K562 (cell line): ENCODE data around the gene CYP4V2. TPM values are rescaled to one million over a fixed set of nuclear protein-coding genes. Genes with fewer than 3 reads are reported as not detected.
A peak's percentile ranks its signal among the peaks of the same experiment; 100 is the strongest.

Experiments used
- CCAR2 ChIP-seq: fragments of 200-400 bp; formaldehyde crosslinking; IDR thresholded peaks from 2 replicates; pipeline ENCODE4 v1.6.1; 2017; ENCODE audit warnings: mild to moderate bottlenecking, low read depth, low read length
- CSDE1 ChIP-seq, 2 experiments: fragments of 450-650 bp; IDR thresholded peaks; 2 replicates each; pipeline ENCODE4 v1.6.1; 2016; ENCODE audit warnings: mild to moderate bottlenecking in 1 of 2
- DIDO1 ChIP-seq: fragments of 450-650 bp; IDR thresholded peaks from 2 replicates; pipeline ENCODE4 v1.6.1; 2016; ENCODE audit warnings: low read depth, missing biosample characterization, missing genetic modification characterization
- ESRRB ChIP-seq: fragments of 250-450 bp; sonication (Bioruptor Pico); IDR thresholded peaks from 2 replicates; pipeline ENCODE4 v1.5.0; 2020; ENCODE audit warnings: mild to moderate bottlenecking, moderate library complexity, borderline replicate concordance
- ETV5 ChIP-seq: sonication (generic); formaldehyde crosslinking; IDR thresholded peaks from 2 replicates; pipeline ENCODE4 v1.4.0; 2020; ENCODE audit warnings: low read depth, mild to moderate bottlenecking, missing genetic modification reagents
- GATAD2B ChIP-seq: fragments of 450-650 bp; IDR thresholded peaks from 2 replicates; pipeline ENCODE4 v1.6.1; 2017; ENCODE audit warnings: mild to moderate bottlenecking, borderline replicate concordance
- IRF1 ChIP-seq: sonication (generic); formaldehyde crosslinking; IDR thresholded peaks from 2 replicates; pipeline ENCODE4 v1.8.0; 2022; ENCODE audit warnings: missing genetic modification reagents, mild to moderate bottlenecking, borderline replicate concordance
- MEIS2 ChIP-seq: fragments of 450-650 bp; IDR thresholded peaks from 2 replicates; pipeline ENCODE4 v1.6.1; 2014; ENCODE audit warnings: mild to moderate bottlenecking; ENCODE audit not compliant: partially characterized antibody
- RBM15 ChIP-seq: fragments of 200-400 bp; formaldehyde crosslinking; IDR thresholded peaks from 2 replicates; pipeline ENCODE4 v1.6.1; 2018; ENCODE audit warnings: mild to moderate bottlenecking, low read length, moderate library complexity; ENCODE audit not compliant: insufficient read depth
- SMARCE1 ChIP-seq: fragments of 450-650 bp; IDR thresholded peaks from 2 replicates; pipeline ENCODE4 v1.7.1; 2016; ENCODE audit warnings: mild to moderate bottlenecking
- TBL1XR1 ChIP-seq, 2 experiments: IDR thresholded peaks; 2 replicates each; pipeline ENCODE4 v1.6.1; 2012; ENCODE audit warnings: improper control_type of control experiment in 2 of 2, low read length in 2 of 2, mild to moderate bottlenecking in 1 of 2
- U2AF1 ChIP-seq: fragments of 200-400 bp; formaldehyde crosslinking; optimal IDR thresholded peaks from 2 replicates; pipeline ENCODE3; 2017; ENCODE audit warnings: mild to moderate bottlenecking, low read depth, low read length, moderate library complexity
- ZNF165 ChIP-seq: fragments of 250-450 bp; sonication (Bioruptor Pico); IDR thresholded peaks from 2 replicates; pipeline ENCODE4 v1.4.0; 2020; ENCODE audit warnings: borderline replicate concordance
- ZNF282 ChIP-seq: sonication (generic); formaldehyde crosslinking; IDR thresholded peaks from 2 replicates; pipeline ENCODE4 v1.8.1; 2023; ENCODE audit warnings: missing genetic modification reagents
- ZNF318 ChIP-seq, 2 experiments: fragments of 450-650 bp; IDR thresholded peaks; 2 replicates each; pipeline ENCODE4 v1.6.1; 2016; ENCODE audit warnings: mild to moderate bottlenecking in 2 of 2, borderline replicate concordance in 1 of 2, low read depth in 1 of 2, moderate library complexity in 1 of 2
- polyA plus RNA-seq, 8 experiments: library from polyadenylated mRNA; depleted of rRNA in 4 of 8; stranded (reverse) in 5 of 8; unstranded in 3 of 8; fragments of >200 nt; fragmentation: Nextera tagmentation in 2 of 8; fragmentation: Illumina TruSeq in 1 of 8; extraction: Ambion mirVana in 2 of 8; extraction: Trizol in 1 of 8; gene quantifications; 2 replicates each; pipeline versions ENCODE4 v1.2.1 to v1.2.3, GENCODE V29; 2011 to 2014; ENCODE audit warnings: inconsistent platforms in 1 of 8, missing spikeins in 1 of 8
- total RNA-seq, 7 experiments: library from RNA; depleted of rRNA in 6 of 7; stranded (reverse); fragments of >200 nt in 6 of 7; fragmentation: Illumina TruSeq in 2 of 7; extraction: Trizol in 2 of 7; gene quantifications; 2 replicates each; pipeline versions ENCODE4 v1.2.1 to v1.2.3, GENCODE V29; 2011 to 2021; ENCODE audit warnings: low replicate concordance in 1 of 7
- TF ChIP-seq, protein P1 (sequence below): sonication (generic); formaldehyde crosslinking; IDR thresholded peaks from 2 replicates; pipeline ENCODE4 v1.8.0; 2022; ENCODE audit warnings: missing genetic modification reagents, mild to moderate bottlenecking, borderline replicate concordance

The CYP4V2 gene
- total and polyA plus RNA-seq, 9 of the 15 experiments (the other 6 are each of a cell fraction or from before 2014, with no cell fraction given), result 1.1 to 8.3 (median 3.9) TPM

DNA sequence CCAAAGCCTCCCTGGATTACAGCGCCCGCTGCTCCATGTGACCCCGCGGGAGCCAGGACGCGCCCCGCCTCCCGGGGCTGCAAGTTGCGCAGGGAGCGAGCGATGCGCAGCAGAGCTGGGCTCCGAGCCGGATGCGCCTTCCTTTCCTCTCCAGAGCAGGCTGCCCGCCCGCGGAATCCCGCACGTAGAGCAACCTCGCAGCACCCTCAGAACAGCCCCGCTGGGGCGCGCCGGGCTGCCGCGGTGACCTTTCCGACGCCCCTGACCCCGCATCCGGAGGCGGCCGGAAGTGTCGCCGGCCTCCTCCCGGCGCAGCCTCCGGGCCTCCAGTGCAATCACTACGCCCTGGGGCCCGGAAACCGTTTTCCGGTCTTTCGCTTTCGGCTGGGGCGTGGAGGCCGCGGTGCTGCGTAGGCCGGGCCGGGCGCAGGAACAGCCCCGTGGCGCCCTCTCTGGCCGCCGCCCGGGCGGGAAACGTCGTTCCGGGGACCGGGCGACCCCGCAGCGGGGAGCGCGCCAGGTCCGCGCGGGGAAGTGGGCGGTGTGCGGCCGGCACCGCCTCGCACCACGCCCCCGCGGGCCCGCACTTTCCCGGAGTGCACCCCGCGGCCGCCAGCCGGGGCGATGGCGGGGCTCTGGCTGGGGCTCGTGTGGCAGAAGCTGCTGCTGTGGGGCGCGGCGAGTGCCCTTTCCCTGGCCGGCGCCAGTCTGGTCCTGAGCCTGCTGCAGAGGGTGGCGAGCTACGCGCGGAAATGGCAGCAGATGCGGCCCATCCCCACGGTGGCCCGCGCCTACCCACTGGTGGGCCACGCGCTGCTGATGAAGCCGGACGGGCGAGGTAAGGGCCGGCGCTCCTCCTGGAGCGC is at the start of gene CYP4V2 (continued):
- no peak for TF ChIP-seq ZNF318 (IDR thresholded peaks at IDR 0.05; ENCODE audit: borderline replicate concordance in 1 of 2, low read depth in 1 of 2)
- TF ChIP-seq U2AF1, result no peak
- no peak for TF ChIP-seq MEIS2
- no peak for TF ChIP-seq ZNF282 (CRISPR knock-in tag)
- TF ChIP-seq SMARCE1, result no peak; the same call in 1 of the 2 replicates
- no peak for TF ChIP-seq CSDE1 (IDR thresholded peaks at IDR 0.05)
- TF ChIP-seq, protein P1, sequence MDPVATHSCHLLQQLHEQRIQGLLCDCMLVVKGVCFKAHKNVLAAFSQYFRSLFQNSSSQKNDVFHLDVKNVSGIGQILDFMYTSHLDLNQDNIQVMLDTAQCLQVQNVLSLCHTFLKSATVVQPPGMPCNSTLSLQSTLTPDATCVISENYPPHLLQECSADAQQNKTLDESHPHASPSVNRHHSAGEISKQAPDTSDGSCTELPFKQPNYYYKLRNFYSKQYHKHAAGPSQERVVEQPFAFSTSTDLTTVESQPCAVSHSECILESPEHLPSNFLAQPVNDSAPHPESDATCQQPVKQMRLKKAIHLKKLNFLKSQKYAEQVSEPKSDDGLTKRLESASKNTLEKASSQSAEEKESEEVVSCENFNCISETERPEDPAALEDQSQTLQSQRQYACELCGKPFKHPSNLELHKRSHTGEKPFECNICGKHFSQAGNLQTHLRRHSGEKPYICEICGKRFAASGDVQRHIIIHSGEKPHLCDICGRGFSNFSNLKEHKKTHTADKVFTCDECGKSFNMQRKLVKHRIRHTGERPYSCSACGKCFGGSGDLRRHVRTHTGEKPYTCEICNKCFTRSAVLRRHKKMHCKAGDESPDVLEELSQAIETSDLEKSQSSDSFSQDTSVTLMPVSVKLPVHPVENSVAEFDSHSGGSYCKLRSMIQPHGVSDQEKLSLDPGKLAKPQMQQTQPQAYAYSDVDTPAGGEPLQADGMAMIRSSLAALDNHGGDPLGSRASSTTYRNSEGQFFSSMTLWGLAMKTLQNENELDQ (CRISPR knock-in tag), result no peak
- TF ChIP-seq ETV5, result peak; percentile 100
- TF ChIP-seq DIDO1 (tag), result peak; percentile 26; the same call in 1 of the 2 replicates
- TF ChIP-seq GATAD2B, result peak; percentile 99
- TF ChIP-seq ESRRB (CRISPR knock-in tag), result no peak
- no peak for TF ChIP-seq CCAR2
- TF ChIP-seq RBM15, result no peak
- no peak for TF ChIP-seq ZNF165 (CRISPR knock-in tag)
- TF ChIP-seq IRF1, result no peak
- TF ChIP-seq TBL1XR1 (IDR thresholded peaks at IDR 0.05; ENCODE audit: low read length in 2 of 2), result no peak; a peak in 1 of 4 replicates
